GM18507 (cell line): ENCODE data around the gene RSF1.
"Not testable (repeated sequence)": the region's sequence is repeated elsewhere in the genome, so short reads cannot be mapped to it uniquely, and the experiment has no call there.

Experiments used
- DNase-seq: peaks from one replicate; pipeline ENCODE4 v3.0.0; 2011; ENCODE audit warnings: low read depth; ENCODE audit not compliant: insufficient read length; ENCODE audit errors: extremely low spot score
- FAIRE-seq: peaks from 2 replicates; lab custom pipeline; 2011; peaks lifted over from hg19 to GRCh38; lab: Jason Lieb, UNC

The RSF1 gene

GRCh38 chr11:77650123-77650522, 170.4 kb downstream of the RSF1 start:
- DNase-seq (no peak), FAIRE-seq (no peak)

- DNase-seq (no peak), FAIRE-seq (no peak)
Measured at GRCh38 chr11:77647654-77648305, 172.7 kb downstream of the RSF1 start.

- FAIRE-seq (no peak), DNase-seq (no peak)
Measured at GRCh38 chr11:77644887-77645286, 175.6 kb downstream of the RSF1 start.

- no peak for FAIRE-seq
- DNase-seq = no peak
Measured at GRCh38 chr11:77642228-77642627, 178.3 kb downstream of the RSF1 start.

- FAIRE-seq (peak; percentile 91), DNase-seq (peak; percentile 66)
Measured at GRCh38 chr11:77637345-77638165, 183.0 kb downstream of the RSF1 start, which contains the start of gene CLNS1A. Gene CLNS1A, minus strand, starts transcription at chr11:77637794. Its CDS starts 80 bp downstream, at chr11:77637714.

- DNase-seq (no peak), FAIRE-seq (no peak)
Measured at GRCh38 chr11:77636731-77637344, 183.7 kb downstream of the RSF1 start.

GRCh38 chr11:77633926-77634325, 186.6 kb downstream of the RSF1 start:
- DNase-seq, FAIRE-seq: not testable (repeated sequence)

GRCh38 chr11:77630157-77630710, 190.3 kb downstream of the RSF1 start:
- FAIRE-seq (no peak), DNase-seq (no peak)

GRCh38 chr11:77619576-77620198, 200.8 kb downstream of the RSF1 start:
- FAIRE-seq = peak; percentile 73

GRCh38 chr11:77617892-77618291, 202.6 kb downstream of the RSF1 start:
- FAIRE-seq = no peak
- DNase-seq = no peak

More at GRCh38 chr11:77619576-77620198, 200.8 kb downstream of the RSF1 start:
- DNase-seq = no peak

- FAIRE-seq (no peak), DNase-seq (no peak)
Measured at GRCh38 chr11:77611921-77612320, 208.6 kb downstream of the RSF1 start.
